HG03060 (cell line): ENCODE results near the gene MECR.

ENCODE experiments used
- ATAC-seq: cut with Tn5 transposase; IDR thresholded peaks from one replicate; pipeline ENCODE4 v1.9.1; 2021; ENCODE audit warnings: low read depth, moderate number of reproducible peaks; ENCODE audit not compliant: unreplicated experiment

MECR gene

GRCh38 chr1:29142714-29143113 lies 88.0 kb downstream of the MECR start:
- no peak for ATAC-seq
